ENCODE measurements around the gene CTSE.
A peak's percentile ranks its signal among the peaks of the same experiment; 100 is the strongest.

Gene CTSE

DNA sequence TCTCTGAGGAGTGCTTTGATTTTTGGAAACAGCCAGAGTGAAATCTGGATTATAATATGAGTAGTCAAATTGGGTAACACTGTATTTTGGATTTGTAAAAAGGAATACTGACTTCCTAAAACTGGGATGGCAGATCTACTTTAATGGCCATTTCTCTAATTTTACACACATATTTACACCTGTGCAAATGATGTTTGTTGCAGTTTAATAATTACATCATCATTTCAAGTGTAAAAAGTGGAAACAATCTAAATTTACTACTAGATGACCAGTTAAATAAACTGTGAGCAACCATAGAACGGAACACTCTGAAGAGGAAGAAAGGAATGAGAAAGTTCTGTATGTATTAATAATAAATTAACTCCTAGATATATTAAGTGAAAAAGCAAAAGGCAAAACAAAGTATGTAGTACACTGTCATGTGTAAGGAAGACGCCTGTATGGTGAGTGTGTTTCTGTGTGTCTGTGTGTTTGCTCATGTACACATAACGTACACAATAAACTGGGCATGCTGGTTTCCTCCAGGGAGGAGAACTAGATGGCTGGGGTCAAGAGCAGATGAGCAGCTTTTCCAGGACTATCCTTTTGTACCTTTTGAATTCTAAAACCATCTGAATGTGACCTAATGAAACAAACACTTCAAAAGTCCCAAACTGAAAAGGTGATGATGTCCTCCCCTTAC, 26.4 kb upstream of the CTSE start:
- no peak for DNase-seq

DNA sequence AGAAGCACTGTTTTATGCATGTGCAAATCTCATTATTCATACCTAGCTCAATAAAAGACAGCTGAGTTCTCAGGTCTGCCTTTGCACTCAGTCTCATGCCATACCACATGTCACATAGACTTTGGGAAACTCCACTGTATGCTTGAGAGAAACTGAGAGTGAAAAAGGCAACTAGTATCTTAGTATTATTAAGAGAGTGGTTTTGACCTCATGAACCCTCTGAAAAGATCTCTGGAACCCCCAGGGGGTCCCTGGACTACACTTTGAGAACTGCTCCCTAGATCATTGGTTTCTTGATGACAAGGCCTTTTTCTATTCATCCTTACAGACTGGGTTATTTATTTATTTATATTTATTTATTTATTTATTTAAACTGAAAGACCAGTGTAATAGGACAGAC, 25.6 kb upstream of the CTSE start:
- no peak for DNase-seq

DNA sequence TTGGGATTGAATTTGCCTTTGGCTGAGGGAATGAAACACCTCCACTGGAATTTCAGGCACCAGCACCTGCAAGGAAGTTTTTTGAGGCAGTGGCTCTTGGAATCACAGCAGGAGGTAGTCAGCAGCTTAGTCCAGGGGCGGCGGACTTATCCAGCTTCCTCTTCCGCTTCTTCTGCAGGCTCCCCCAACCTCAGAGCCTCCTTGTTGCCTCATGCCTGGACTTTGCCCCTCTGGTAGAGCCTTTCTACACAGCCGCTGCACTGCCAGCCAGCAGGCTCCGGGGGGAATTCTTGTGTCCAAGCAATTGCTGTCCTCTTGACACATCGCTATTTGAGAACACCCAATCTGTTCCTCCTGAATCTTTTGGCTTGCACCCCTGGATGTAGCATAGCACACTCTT, 24.9 kb upstream of the CTSE start:
- peak; percentile 15 for DNase-seq

DNA sequence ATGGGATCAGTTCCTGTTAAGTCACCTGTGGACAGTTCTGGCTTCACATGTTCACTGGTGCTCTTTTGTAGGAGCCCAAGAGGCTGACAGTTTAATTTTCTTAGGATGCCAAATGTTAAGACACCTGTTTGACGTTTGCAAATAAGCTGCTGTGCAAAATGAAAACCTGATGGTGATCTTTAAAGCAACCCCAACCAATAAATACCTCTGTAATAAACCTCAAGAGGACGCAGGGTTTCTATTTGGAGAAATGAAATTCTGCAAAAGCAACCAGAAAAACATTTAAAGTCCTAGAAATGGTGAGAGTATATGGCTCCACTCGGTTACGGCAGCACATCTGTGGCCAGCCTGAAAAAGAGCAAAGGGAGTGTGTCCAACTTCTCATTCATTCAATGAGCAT, 23.6 kb upstream of the CTSE start:
- DNase-seq, result no peak

DNA sequence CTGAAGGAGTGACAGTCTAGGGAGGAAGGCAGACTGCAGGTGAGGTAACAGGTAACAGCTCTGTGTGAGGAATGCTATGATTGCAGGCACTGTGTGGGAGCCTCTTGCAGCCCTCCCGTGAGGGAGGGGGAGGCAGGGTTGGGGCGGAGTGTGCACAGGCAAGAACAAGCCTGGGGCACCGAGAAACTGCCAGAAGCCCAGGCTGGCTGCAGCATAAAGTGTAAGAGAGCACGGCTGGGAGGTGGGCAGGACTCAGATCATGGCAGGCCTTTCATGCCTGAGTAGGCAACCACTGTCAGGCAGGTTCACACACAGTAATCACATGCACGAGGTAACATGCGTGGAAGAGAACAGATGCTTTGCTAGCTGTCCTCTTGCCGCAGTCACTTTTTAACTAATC, 17.9 kb upstream of the CTSE start:
- no peak for DNase-seq

DNA sequence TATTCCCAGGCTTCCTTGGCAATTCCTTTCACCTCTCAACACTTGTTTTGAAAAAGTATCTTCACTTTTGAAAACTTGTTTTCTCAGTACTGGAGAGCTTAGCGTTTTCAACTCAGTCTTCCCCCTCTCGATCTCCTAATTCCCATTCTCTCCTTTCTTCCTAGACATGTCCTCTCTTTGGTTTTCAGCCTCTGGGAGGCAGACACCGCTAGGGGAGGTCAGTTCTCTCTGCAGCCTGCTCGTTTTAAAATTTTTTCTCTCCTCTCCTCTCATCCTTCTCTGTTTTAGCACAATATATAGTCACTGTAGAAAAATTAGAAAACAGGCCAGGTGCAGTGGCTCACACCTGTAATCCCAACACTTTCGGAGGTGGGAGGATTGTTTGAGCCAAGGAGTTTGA, 16.6 kb upstream of the CTSE start:
- DNase-seq, result no peak

DNA sequence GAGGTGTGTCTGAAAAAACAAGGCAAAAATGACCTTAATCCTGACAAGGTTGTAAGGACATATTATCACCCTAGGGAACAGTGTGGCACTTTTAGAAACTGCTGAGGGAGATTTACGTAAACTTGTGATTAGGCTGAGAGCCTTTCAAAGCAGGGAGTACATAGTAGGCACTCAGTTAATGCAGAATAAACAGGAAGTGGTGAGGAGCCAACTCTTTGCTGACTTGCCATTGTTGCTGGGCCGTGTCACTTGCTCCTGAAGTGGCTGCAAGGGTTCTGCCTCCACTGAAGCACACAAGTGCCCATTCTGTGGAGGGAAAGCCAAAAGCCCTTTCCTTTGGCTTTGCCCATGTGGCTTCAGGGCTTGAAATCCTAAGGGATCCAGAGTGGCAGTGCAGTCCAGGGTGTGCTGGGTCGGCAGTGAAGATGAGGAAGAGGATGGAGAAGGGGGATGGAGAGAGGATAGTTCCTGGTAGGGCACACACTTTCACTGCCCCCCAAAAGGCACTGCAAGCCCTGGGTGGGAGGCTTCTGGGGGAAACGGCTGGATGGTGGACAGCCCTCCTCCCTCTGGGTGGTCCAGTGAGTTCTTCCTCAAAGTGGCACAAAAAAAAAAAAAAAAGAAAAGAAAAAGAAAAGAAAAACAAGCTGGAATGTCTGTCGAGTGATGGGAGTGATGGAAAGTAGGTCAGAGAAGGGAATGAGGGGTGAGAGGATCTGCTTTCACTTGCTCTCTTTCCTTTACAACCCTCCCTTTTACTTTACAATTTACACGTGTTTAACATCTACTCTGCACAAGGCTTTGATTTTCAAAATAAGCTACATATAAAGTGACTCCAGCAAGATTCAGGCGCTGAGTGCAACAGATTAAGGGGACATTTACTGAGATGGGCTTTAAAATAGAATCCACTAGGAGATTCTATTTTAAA, 15.6 kb upstream of the CTSE start:
- DNase-seq, result no peak

DNA sequence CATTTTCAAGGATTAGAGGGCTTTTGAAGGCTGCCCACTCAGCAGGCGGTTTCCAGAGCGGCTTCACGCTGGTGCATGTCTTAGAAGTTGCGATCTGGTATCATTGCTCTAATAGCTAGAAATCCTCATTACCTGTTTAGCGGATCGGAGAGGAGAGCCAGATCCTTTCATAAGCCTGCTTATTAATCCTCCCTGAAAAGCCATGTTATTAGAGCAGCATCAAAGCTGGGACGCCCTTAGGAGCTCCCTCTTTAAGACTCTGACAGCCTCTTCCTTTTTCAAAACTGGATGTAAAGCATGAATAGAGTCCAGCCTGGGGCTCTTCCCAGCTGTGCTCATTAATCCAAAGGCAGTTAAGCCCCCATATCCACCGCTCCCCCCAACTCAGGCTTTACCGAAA, 13.9 kb upstream of the CTSE start:
- DNase-seq, result no peak

DNA sequence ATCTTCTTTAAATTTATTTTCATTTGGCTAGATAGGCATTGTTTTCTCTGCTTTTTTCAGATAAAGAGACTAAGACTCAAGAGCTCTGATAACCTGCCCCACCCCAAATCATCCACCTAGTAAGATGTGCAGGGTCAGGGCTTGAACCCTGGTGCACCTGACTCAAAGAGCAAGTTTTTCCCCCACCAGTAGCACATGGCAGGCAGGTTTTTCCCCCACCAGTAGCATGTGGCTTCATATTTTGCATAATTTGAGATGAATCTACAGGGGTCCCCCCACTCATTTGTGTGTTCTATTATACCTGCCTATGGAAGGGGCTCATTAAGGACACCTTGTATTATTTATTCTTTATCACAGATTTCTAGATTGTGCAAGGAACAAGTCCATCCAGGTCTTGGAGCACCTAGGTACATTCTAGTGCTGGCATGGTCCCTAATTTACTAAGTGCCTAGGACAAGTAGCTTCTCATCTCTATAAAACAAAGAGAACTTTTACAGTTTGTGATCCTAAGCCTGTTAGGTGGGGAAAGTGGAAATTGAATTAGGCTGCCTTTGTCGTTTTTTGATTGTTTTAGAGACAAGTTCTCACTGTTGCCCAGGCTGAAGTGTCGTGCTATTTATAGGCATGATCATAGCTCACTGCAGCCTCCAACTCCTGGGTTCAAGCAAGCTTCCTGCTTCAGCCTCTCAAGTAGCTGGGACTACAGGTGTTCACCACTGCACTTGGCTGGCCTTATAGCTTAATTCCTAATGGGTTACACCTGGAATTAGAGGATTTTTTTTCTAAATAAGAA, 13.2 kb upstream of the CTSE start:
- no peak for DNase-seq

DNA sequence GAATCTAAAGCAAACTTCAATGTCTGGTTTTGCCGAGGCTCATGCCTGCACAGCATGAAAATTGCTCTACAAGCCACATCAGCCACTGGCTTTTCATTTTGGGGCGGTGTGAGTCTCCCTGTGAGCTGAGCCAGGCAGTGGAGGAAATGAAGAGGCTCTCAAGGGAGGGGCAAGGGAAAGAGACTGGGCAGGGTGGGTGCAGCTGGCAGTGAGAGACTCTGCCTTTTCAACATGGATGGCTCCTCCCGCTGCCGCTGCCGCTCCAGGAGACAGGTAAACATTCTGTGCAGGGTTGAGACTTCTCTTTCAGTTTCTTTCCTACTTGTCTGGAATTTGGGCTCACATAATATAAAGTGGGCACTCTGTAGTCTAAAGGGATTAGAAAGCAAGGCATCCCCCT, 11.3 kb upstream of the CTSE start:
- DNase-seq, result no peak

DNA sequence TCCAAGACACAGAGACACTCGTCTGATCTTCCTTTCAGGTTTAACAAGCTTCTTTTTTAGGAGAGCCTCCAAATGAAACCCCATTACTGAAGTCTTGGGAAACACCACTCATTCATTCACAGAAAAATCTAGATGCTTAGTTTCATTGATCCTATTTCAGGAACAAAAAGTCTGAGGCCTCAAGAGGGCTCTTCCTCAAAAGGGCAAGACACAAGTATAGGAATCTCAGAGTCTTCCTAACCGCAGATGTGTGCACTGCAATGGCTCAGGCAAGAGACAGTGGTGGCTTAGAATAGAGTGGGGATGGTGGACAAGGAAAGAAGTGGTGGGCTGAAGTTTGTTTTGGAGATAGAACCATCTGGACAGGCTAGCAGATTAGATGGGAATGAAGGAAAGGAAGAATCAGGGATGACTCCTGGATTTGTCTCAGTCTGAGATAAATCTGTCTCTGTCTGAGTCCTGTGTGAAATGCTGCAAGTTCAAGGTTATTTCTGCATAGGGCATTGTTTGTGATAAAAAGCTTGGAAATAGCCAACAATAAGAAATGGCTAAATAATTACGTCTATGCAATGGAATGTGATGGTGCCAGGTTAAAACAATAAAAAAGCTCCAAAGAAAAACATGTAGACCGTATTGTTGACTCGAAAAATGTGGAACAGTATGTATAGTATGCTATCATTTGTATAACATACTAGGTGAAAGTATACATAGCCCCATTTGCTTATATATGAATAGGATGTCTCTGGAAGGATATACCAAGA, 8.9 kb upstream of the CTSE start:
- DNase-seq, result no peak

DNA sequence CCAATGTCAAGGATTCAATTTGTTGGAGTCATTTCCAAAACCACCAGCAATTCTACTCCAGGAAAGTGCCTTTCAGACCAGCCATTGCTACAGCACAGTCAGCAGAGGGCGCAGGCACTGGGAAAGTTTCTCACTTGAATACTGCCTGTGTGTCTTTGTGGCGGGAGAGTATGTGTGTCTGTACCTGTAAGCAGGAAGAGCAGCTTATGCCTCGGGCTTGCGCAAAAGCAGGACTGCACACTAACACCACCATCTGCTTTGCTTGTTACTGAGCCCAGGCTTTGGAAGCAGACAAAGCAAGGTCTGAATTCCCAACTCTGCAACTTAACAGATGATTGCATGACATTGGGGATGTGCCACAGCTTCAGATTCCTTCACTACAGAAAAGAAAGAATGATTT, 7.0 kb upstream of the CTSE start:
- peak; percentile 76 for DNase-seq

DNA sequence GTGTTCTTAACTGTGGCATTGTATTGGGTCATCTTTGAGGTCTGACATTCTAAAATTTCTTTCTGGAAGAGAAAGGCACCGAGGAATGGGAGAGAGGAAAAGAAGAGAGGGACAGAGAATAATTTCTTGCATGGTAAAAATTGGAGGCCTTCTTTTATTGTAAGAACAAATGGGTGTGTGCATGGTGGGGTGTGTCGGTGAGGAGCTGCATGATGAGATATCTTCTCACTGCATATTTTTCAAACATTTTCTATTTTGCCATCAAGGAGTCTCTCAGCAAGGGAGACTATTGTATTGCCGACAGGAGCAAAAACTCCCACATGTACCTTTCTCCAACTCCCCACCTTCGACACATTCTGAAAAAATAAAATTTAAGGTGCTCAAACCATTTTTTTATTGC, 6.5 kb upstream of the CTSE start:
- no peak for DNase-seq

DNA sequence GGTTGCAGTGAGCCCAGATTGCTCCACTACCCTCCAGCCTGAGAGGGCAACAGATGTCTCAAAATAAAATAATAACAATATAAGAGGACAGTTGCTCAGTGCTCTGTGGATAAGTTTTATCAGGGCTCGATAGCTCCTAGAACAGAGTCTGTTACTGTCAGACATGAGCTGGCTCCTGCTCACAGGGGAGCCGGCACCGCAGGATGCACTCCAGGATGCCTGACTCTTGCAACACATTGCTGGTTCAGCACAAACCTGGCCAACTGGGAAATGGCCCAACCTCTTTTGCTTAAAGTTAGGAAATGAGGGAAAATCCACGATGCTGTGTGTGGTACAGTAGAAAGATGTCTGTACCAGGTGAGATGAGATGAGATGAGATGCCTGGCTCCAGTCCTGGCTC, 5.8 kb upstream of the CTSE start:
- DNase-seq, result no peak

DNA sequence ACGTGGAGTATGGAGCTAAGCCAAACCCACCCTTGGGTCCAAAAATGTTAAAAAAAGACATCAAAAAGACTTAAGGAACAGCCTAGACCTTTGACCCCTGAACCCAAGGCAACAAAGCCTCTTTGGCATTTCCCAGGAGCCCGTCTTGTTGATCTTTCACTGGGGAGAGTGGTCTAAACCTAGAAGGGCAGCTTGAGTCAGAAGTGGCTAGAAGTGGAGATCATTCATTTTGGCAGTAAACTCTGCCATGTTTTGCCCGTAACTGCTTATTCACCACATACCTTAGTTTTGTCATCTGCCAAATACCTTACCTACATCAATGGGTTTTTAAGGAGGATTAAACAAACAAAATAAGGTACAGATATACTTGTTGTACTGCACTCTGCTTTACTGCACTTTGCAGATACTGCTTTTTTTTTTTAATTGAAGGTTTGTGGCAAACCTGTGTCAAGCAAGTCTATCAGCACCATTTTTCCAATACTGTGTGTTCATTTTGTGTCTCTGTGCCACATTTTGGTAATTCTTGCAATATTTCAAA, 1.7 kb upstream of the CTSE start:
- no peak for DNase-seq

DNA sequence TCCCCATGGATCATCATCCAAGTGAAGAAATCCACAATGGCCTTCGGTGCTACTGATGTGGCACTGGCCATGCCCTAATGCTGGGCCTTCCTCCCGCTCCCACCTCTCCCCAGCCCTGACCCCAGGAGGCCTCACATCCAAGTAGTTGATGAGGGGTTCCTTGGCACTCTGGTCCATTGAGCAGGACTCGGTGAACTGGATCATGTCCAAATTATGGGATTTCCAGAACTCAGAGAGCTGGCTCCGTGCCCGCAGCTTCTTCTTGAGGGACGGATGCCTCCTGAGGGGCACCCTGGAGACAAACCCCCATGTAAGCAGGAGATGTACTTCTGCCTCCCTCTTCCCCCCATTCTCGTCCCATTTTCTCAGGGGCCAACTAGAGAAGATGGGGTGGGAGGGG, 929 bp downstream of the CTSE start:
- no peak for DNase-seq

DNA sequence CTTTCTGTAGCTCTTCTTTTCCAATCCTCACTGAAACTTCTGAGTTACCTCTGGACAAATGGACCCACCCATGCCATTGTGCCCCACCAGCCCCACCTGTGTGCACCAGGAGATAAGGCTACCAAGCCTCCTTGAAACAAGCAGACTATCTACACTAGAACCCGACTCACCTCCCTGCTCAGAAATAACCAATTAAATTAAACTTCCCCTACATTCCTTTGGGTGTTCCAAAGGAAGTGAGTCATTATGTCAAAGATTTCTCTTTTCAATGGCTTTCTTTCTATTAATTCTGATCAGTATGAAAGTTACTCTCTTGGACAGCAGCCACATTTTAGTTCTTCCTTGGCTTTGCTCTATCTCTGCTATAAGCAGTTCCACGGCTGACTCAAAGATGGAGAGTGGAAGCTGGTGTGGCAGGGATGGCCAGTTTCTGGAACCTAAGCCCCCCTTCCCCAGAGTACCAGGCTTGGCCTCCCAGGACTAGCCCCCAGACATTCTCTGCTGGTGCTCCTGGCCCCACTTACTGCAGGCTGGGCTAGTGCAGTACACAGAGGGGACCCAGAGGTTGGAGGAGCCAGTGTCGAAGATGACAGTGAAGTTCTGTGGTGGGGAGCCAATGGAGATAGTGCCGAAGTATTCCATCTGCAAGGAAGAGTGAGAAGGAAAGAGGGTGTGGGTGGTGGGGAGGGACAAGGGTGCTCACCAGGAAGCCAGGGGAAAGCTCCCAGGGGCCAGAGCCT, 1.9 kb downstream of the CTSE start:
- DNase-seq, result no peak

DNA sequence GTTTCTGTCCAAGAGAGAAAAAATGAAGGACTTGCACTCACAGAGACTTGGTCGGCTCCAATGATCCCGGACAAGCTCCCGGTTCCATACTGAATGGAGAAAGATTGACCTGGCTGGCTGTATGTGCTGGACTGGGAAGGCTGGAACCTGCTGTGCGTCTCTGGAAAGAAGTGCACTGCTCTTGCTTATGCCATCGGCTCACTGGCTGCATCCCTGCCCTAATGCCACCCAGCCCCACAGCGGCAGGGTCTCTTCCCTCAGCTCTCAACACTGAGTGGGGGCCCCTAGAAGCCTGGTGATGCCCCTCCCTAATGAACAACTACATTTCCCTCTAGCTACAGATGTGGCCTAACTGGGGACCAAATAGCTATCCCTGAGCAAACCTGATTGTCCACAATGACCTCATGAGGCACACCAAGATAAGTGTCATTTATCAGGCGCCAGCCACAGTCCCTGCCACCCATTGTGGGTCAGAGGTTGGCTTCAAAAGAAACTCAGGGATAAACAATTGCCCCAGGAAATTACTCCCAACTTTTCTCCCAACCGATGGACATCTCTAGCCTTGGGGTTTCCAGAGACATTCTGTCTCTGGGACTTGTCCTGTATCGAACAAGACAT, 2.6 kb downstream of the CTSE start:
- DNase-seq, result no peak

DNA sequence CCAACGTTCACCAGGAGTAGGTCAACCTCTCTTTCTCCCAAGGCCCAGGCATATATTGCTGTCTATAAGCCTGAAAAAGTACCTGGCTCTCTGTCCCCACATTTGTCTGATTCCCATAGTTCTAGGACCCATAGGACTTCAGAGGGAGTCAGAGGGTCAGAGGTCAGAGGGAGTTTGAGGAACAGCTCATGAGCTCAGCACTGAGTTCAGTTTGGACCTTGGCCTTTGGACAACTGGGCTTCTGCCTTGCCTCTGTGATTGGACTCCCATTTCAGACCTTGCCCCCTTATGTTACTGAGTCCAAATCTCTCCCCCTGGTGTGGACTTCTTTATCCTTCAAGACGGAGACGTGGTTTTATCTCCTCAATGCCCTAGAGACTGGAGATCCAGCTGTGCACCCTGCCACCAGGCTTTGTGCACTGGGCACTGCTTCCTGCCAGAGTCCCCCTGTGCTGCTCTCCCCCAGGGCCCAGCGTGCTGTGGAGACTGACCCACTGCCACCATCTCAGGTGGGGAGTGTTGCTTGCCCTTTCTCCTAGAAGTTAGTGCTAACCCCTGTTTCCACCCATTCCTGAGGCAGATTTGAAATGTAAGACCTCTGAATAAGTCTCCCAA, 3.2 kb downstream of the CTSE start:
- no peak for DNase-seq

DNA sequence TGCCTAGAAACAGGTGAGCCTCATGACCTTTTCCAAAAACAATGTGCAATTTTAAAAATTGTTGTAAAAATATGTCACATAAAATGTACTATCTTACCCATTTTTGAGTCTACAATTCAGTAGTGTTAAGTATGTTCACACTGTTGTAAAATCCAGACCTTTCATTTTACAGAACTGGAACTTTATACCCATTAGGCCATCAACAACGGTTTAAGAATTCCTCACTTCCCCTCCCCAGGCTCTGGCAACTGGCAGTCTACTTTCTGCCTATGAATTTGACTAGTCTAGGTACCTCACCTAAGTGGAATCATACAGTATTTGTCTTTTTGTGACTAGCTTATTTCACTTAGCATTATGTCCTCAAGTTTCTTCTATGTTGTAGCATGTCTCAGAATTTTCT, 8.6 kb downstream of the CTSE start:
- DNase-seq, result no peak

DNA sequence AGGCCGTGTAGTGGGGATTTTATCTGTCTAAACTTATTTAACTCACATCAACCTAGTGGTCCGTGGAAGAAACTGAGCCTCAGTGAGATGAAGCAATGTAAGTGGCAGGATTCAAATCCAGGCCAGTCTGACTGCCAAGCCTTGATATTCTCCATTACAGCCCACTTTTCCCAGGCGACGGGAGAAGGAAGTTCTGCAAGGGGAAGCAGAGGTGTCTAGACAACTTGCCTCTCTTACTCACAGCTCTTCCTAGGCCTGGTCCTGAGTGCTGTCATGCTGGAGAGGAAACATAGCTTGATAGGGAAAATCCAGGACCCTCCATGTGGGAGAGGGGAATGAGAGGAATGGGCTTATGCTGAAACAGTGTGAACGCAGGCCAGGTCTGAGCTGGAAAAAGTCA, 9.1 kb downstream of the CTSE start:
- DNase-seq, result no peak
